ENCODE results near the gene KIF5A. TPM values are rescaled to one million over a fixed set of nuclear protein-coding genes. Genes with fewer than 3 reads are reported as not detected.

KIF5A gene
- total and polyA plus RNA-seq, 3 donors from 2014 or later, result 6.8 to 9.1 (median 8.4) TPM

- Histone ChIP-seq H3K27ac (no peak overlapping the region), H3K4me3 (no peak overlapping the region), H3K36me3 (ENCODE audit: low read depth, missing control alignments) (no peaks in the 10 kb centered on the region), H3K27me3 (no peaks in the 10 kb centered on the region), H3K9me3 (no peaks in the 10 kb centered on the region), H3K4me1 (no peaks in the 10 kb centered on the region)
- DNase-seq, result no peak
- TF ChIP-seq CTCF (IDR thresholded peaks at IDR 0.05) (no peak), POLR2A (IDR thresholded peaks at IDR 0.05) (no peak)
- 85 to 90% methylated on average over 12 of the region's 12 CpGs for WGBS, 2 donors
- intact Hi-C loops (cut with DNase I; ENCODE audit: low total_unique reads), result no loop called here
Observed at GRCh38 chr12:57571926-57572762, 22.3 kb downstream of the KIF5A start.

GRCh38 chr12:57574795-57575194 lies 25.0 kb downstream of the KIF5A start:
- H3K36me3 ChIP-seq (ENCODE audit: low read depth, missing control alignments), result no peaks in the 10 kb centered on the region
- DNase-seq, result no peak
- H3K9me3 ChIP-seq, result no peaks in the 10 kb centered on the region
- TF ChIP-seq CTCF (IDR thresholded peaks at IDR 0.05) (no peak), POLR2A (IDR thresholded peaks at IDR 0.05) (no peak)
- no peaks in the 10 kb centered on the region for H3K27me3 ChIP-seq
- H3K4me1 ChIP-seq, result no peaks in the 10 kb centered on the region
- WGBS, 2 donors, result 85 to 86% methylated on average over 10 of the region's 10 CpGs
- H3K27ac ChIP-seq, result no peak overlapping the region
- intact Hi-C loops (cut with DNase I; ENCODE audit: low total_unique reads), result no loop called here
- no peak overlapping the region for H3K4me3 ChIP-seq

GRCh38 chr12:57575771-57576612 lies 26.1 kb downstream of the KIF5A start:
- no peak overlapping the region for H3K4me3 ChIP-seq
- H3K4me1 ChIP-seq, result no peaks in the 10 kb centered on the region
- H3K36me3 ChIP-seq (ENCODE audit: low read depth, missing control alignments), result no peaks in the 10 kb centered on the region
- TF ChIP-seq POLR2A (IDR thresholded peaks at IDR 0.05) (no peak), CTCF (IDR thresholded peaks at IDR 0.05) (no peak)
- no peak for DNase-seq
- no peak overlapping the region for H3K27ac ChIP-seq
- 78 to 91% methylated on average over 12 of the region's 12 CpGs for WGBS, 2 donors
- no peaks in the 10 kb centered on the region for H3K27me3 ChIP-seq
- no peaks in the 10 kb centered on the region for H3K9me3 ChIP-seq
- intact Hi-C loops (cut with DNase I; ENCODE audit: low total_unique reads), result no loop called here

- TF ChIP-seq CTCF (IDR thresholded peaks at IDR 0.05), result no peak
- WGBS, 2 donors, result 89 to 91% methylated on average over 9 of the region's 9 CpGs
Observed at GRCh38 chr12:57576613-57577160, 26.8 kb downstream of the KIF5A start.

More at GRCh38 chr12:57576613-57577160, 26.8 kb downstream of the KIF5A start:
- intact Hi-C loops (cut with DNase I; ENCODE audit: low total_unique reads), result no loop called here
- Histone ChIP-seq H3K4me1 (no peaks in the 10 kb centered on the region), H3K27ac (no peak overlapping the region), H3K9me3 (no peaks in the 10 kb centered on the region), H3K27me3 (no peaks in the 10 kb centered on the region), H3K4me3 (no peak overlapping the region), H3K36me3 (ENCODE audit: low read depth, missing control alignments) (no peaks in the 10 kb centered on the region)
- DNase-seq, result no peak
